GM19463 (cell line): ENCODE results near the gene PNMA6E.

ENCODE experiments used
- ATAC-seq: cut with Tn5 transposase; IDR thresholded peaks from one replicate; pipeline ENCODE4 v1.9.1; 2021; ENCODE audit warnings: mild to moderate bottlenecking, moderate library complexity; ENCODE audit not compliant: unreplicated experiment

Gene PNMA6E

GRCh38 chrX:153361781-153362397, 39.3 kb downstream of the PNMA6E start:
- no peak for ATAC-seq

GRCh38 chrX:153357877-153358276, 43.3 kb downstream of the PNMA6E start:
- ATAC-seq, result no peak

GRCh38 chrX:153353416-153353815, 47.7 kb downstream of the PNMA6E start:
- ATAC-seq, result no peak

- ATAC-seq, result no peak
These were observed 48.3 kb downstream of the PNMA6E start for GRCh38 chrX:153352858-153353257.

GRCh38 chrX:153351981-153352380, 49.2 kb downstream of the PNMA6E start:
- ATAC-seq, result no peak

GRCh38 chrX:153349952-153350351, 51.2 kb downstream of the PNMA6E start:
- ATAC-seq, result no peak

- ATAC-seq, result no peak
These were observed 52.7 kb downstream of the PNMA6E start for GRCh38 chrX:153348421-153348820.

- no peak for ATAC-seq
These were observed 53.6 kb downstream of the PNMA6E start for GRCh38 chrX:153347530-153347929.
